ENCODE data around the gene STPG4. TPM values are rescaled to one million over a fixed set of nuclear protein-coding genes. Genes with fewer than 3 reads are reported as not detected.

STPG4 gene
- total RNA-seq, 1 experiment from 2014 or later: 0.13 TPM

DNA sequence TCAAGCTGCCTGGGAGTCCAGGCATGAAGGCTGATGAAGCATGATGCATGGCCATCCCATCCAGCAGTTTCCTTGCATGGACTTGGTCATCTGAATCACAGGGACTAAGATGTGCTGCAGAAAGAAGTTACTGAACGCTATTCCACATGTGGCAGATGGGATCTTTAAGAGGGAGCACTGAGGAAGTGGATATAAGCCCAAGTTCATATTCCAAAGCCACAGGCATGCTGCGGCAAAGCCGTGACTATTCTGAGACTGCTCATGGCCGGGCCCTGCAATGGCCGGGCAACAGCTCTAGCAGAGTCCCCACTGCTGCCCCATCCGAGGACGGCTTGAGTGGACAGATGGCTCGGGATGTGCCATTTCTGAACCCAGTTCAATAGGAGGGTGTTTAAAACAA, 61.5 kb downstream of the STPG4 start:
- H3K36me3 Mint-ChIP-seq (ENCODE audit: insufficient read depth in 1 of 3, low read depth in 3 of 3): no peaks in the 10 kb centered on the region
- peaks cover 7 to 15% of the 10 kb centered on the region in 2 experiments; a peak in 3 of 4 replicates for H3K4me1 Mint-ChIP-seq
- no peak overlapping the region for H2BK5ac ChIP-seq (ENCODE audit: insufficient read length, low read length)
- peaks cover 1% of the 10 kb centered on the region for H3K27me3 Mint-ChIP-seq (ENCODE audit: low read depth)
- H3K23ac ChIP-seq (ENCODE audit: insufficient read length, low read depth, low read length): no peak overlapping the region
- no peak overlapping the region for H3K56ac ChIP-seq (ENCODE audit: insufficient read length, low read depth, low read length)
- H4K20me1 ChIP-seq (ENCODE audit: control insufficient read depth, insufficient read depth, insufficient read length): no peaks in the 10 kb centered on the region
- peak overlapping the region; percentile 28 for H2AK5ac ChIP-seq (ENCODE audit: insufficient read length, low read length)
- no peaks in the 10 kb centered on the region for H3K9me3 Mint-ChIP-seq
- no peak overlapping the region for H3K27ac ChIP-seq (ENCODE audit: insufficient read length, low read depth, low read length)
- H3K23me2 ChIP-seq (ENCODE audit: insufficient read length, low read depth, low read length, poor library complexity, severe bottlenecking): no peaks in the 10 kb centered on the region
- no peaks in the 10 kb centered on the region for H3K79me1 ChIP-seq (ENCODE audit: insufficient read depth, low read depth, low read length, poor library complexity, severe bottlenecking)
- H2BK12ac ChIP-seq (ENCODE audit: insufficient read length, low read depth, low read length): no peak overlapping the region
- H2BK120ac ChIP-seq (ENCODE audit: low read depth, low read length, poor library complexity, severe bottlenecking): no peak overlapping the region
- no peak for DNase-seq
- H3T11ph ChIP-seq (ENCODE audit: low read length): no peak overlapping the region
- H4K8ac ChIP-seq (replicated peaks; ENCODE audit: insufficient read length, low read depth, low read length): no peak overlapping the region
- H4K91ac ChIP-seq (ENCODE audit: insufficient read length, low read depth, low read length): no peak overlapping the region
- H4K5ac ChIP-seq (ENCODE audit: insufficient read length, low read depth, low read length): no peak overlapping the region
- no peak overlapping the region for H3K27ac Mint-ChIP-seq
- no peak overlapping the region for H3K4me3 Mint-ChIP-seq
- H3K4me1 ChIP-seq (ENCODE audit: insufficient read depth, low read length): no peaks in the 10 kb centered on the region
- H3K14ac ChIP-seq (ENCODE audit: insufficient read depth, low read length): no peak overlapping the region
- no peak overlapping the region for H2AFZ ChIP-seq (ENCODE audit: low read length)
- no peaks in the 10 kb centered on the region; the same call in 1 of the 2 replicates for H3K27me3 ChIP-seq (ENCODE audit: insufficient read depth, low read length)
- no peak overlapping the region for H2BK15ac ChIP-seq (ENCODE audit: low read depth, low read length)
- no peak overlapping the region for H2BK20ac ChIP-seq (ENCODE audit: low read depth, low read length, poor library complexity, severe bottlenecking)
- H3K4me2 ChIP-seq (ENCODE audit: insufficient read depth, insufficient read length, low read length): no peak overlapping the region
- H3K4ac ChIP-seq (ENCODE audit: low read depth, low read length): no peak overlapping the region
- H3K9ac ChIP-seq (ENCODE audit: extremely low read depth, insufficient read length, low read length): no peak overlapping the region
- H3K18ac ChIP-seq (ENCODE audit: insufficient read length, low read depth, low read length): no peak overlapping the region
- no CpG with 5 or more reads among the region's 8 CpGs for WGBS (ENCODE audit: extremely low coverage, insufficient read length, low lambda C conversion rate)
- TF ChIP-seq, protein P1, sequence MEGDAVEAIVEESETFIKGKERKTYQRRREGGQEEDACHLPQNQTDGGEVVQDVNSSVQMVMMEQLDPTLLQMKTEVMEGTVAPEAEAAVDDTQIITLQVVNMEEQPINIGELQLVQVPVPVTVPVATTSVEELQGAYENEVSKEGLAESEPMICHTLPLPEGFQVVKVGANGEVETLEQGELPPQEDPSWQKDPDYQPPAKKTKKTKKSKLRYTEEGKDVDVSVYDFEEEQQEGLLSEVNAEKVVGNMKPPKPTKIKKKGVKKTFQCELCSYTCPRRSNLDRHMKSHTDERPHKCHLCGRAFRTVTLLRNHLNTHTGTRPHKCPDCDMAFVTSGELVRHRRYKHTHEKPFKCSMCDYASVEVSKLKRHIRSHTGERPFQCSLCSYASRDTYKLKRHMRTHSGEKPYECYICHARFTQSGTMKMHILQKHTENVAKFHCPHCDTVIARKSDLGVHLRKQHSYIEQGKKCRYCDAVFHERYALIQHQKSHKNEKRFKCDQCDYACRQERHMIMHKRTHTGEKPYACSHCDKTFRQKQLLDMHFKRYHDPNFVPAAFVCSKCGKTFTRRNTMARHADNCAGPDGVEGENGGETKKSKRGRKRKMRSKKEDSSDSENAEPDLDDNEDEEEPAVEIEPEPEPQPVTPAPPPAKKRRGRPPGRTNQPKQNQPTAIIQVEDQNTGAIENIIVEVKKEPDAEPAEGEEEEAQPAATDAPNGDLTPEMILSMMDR (conservative IDR thresholded peaks at IDR 0.05): no peak
- H3K9me3 ChIP-seq (ENCODE audit: control insufficient read depth, low read depth, low read length): no peaks in the 10 kb centered on the region
- no peaks in the 10 kb centered on the region for H3K79me2 ChIP-seq (ENCODE audit: insufficient read depth, low read length)
